ENCODE results near the gene GNG2.

Gene GNG2

DNA sequence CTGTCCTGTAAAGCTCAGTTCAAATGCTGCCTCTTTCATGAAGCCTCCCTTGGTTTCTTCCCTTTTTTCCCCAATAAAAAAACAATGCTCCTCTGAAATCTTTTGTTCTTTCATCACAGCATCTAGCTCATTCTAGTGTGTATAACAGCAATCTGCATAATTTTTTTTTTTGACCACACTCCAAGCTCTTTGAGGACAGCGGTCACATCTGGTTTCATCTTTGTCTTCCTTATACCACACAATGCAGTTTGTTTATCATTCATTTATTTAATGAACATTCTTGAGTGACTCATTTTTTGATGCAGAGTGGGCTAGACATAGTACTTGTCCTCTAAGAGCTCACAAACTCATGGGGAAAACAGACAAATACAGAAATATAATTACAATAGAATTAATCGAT is 7.3 kb downstream of the GNG2 start:
- Histone ChIP-seq H2BK12ac (ENCODE audit: low read length) (no peak overlapping the region), H3K4ac (ENCODE audit: low read length) (no peak overlapping the region), H4K91ac (ENCODE audit: low read depth, low read length, poor library complexity) (no peak overlapping the region), H3K4me1 (ENCODE audit: control insufficient read depth in 2 of 2, insufficient read depth in 1 of 2, low read depth in 1 of 2, low read length in 2 of 2) (peaks cover 11 to 39% of the 10 kb centered on the region in 2 donors), H3K18ac (ENCODE audit: low read length) (no peak overlapping the region), H3K23ac (ENCODE audit: low read depth, low read length, poor library complexity) (no peak overlapping the region), H2AK5ac (ENCODE audit: low read depth, low read length) (no peak overlapping the region), H4K8ac (ENCODE audit: low read depth, low read length) (no peak overlapping the region), H3K79me1 (ENCODE audit: low read depth, low read length) (no peaks in the 10 kb centered on the region), H3K9ac (ENCODE audit: low read depth, low read length, poor library complexity) (no peak overlapping the region), H3K4me2 (ENCODE audit: insufficient read depth, low read length, poor library complexity, severe bottlenecking) (no peak overlapping the region), H2BK5ac (ENCODE audit: low read length) (no peak overlapping the region), H3K14ac (ENCODE audit: low read length) (no peak overlapping the region), H3K36me3 (replicated peaks in 1 of 2; ENCODE audit: control insufficient read depth in 2 of 2, insufficient read depth in 2 of 2, low read length in 2 of 2) (peaks cover 0 to 3% of the 10 kb centered on the region in 2 donors), H3K9me3 (replicated peaks in 1 of 2; ENCODE audit: control insufficient read depth in 2 of 2, insufficient read depth in 1 of 2, low read depth in 1 of 2, low read length in 2 of 2) (no peaks in the 10 kb centered on the region), H2AFZ (ENCODE audit: low read length) (no peak overlapping the region), H2BK15ac (ENCODE audit: low read length) (no peak overlapping the region), H2BK120ac (ENCODE audit: low read depth, low read length) (no peak overlapping the region), H3K4me3 (ENCODE audit: low read length in 2 of 2) (no peak overlapping the region), H3K27me3 (ENCODE audit: control insufficient read depth in 3 of 3, insufficient read depth in 3 of 3, low read depth in 1 of 3, low read length in 3 of 3) (no peaks in the 10 kb centered on the region), H3K27ac (replicated peaks; ENCODE audit: low read length) (no peak overlapping the region)
- DNase-seq (ENCODE audit: low spot score) = no peak
- no CpG with 5 or more reads among the region's 2 CpGs for WGBS, 2 donors (ENCODE audit: extremely low coverage in 2 of 2, insufficient read length in 2 of 2, insufficient replicate concordance in 1 of 2)

GRCh38 chr14:51868405-51868804 is 8.0 kb downstream of the GNG2 start:
- Histone ChIP-seq H2AK5ac (ENCODE audit: low read depth, low read length) (no peak overlapping the region), H3K27ac (replicated peaks; ENCODE audit: low read length) (no peak overlapping the region), H3K23ac (ENCODE audit: low read depth, low read length, poor library complexity) (no peak overlapping the region), H2BK12ac (ENCODE audit: low read length) (no peak overlapping the region), H2BK5ac (ENCODE audit: low read length) (no peak overlapping the region), H2BK15ac (ENCODE audit: low read length) (no peak overlapping the region), H3K18ac (ENCODE audit: low read length) (no peak overlapping the region), H3K4ac (ENCODE audit: low read length) (no peak overlapping the region), H3K9ac (ENCODE audit: low read depth, low read length, poor library complexity) (no peak overlapping the region), H3K79me1 (ENCODE audit: low read depth, low read length) (no peaks in the 10 kb centered on the region), H4K8ac (ENCODE audit: low read depth, low read length) (no peak overlapping the region), H3K4me3 (ENCODE audit: low read length in 2 of 2) (no peak overlapping the region), H3K27me3 (ENCODE audit: control insufficient read depth in 3 of 3, insufficient read depth in 3 of 3, low read depth in 1 of 3, low read length in 3 of 3) (no peaks in the 10 kb centered on the region), H3K14ac (ENCODE audit: low read length) (no peak overlapping the region), H3K4me2 (ENCODE audit: insufficient read depth, low read length, poor library complexity, severe bottlenecking) (no peak overlapping the region), H2AFZ (ENCODE audit: low read length) (no peak overlapping the region), H3K36me3 (replicated peaks in 1 of 2; ENCODE audit: control insufficient read depth in 2 of 2, insufficient read depth in 2 of 2, low read length in 2 of 2) (peaks cover 0 to 3% of the 10 kb centered on the region in 2 donors), H4K91ac (ENCODE audit: low read depth, low read length, poor library complexity) (no peak overlapping the region), H2BK120ac (ENCODE audit: low read depth, low read length) (no peak overlapping the region), H3K4me1 (ENCODE audit: control insufficient read depth in 2 of 2, insufficient read depth in 1 of 2, low read depth in 1 of 2, low read length in 2 of 2) (peaks cover 9 to 39% of the 10 kb centered on the region in 2 donors), H3K9me3 (replicated peaks in 1 of 2; ENCODE audit: control insufficient read depth in 2 of 2, insufficient read depth in 1 of 2, low read depth in 1 of 2, low read length in 2 of 2) (no peaks in the 10 kb centered on the region)
- no CpG with 5 or more reads among the region's 2 CpGs for WGBS, 2 donors (ENCODE audit: extremely low coverage in 2 of 2, insufficient read length in 2 of 2, insufficient replicate concordance in 1 of 2)
- DNase-seq (ENCODE audit: low spot score) = no peak

- Histone ChIP-seq H3K23ac (ENCODE audit: low read depth, low read length, poor library complexity) (no peak overlapping the region), H3K18ac (ENCODE audit: low read length) (no peak overlapping the region), H3K79me1 (ENCODE audit: low read depth, low read length) (no peaks in the 10 kb centered on the region), H3K9ac (ENCODE audit: low read depth, low read length, poor library complexity) (no peak overlapping the region), H2BK120ac (ENCODE audit: low read depth, low read length) (no peak overlapping the region), H2AK5ac (ENCODE audit: low read depth, low read length) (no peak overlapping the region), H3K4me2 (ENCODE audit: insufficient read depth, low read length, poor library complexity, severe bottlenecking) (no peak overlapping the region), H2AFZ (ENCODE audit: low read length) (no peak overlapping the region), H3K4ac (ENCODE audit: low read length) (no peak overlapping the region), H3K9me3 (replicated peaks in 1 of 2; ENCODE audit: control insufficient read depth in 2 of 2, insufficient read depth in 1 of 2, low read depth in 1 of 2, low read length in 2 of 2) (no peaks in the 10 kb centered on the region), H2BK15ac (ENCODE audit: low read length) (no peak overlapping the region), H4K91ac (ENCODE audit: low read depth, low read length, poor library complexity) (no peak overlapping the region), H3K4me1 (ENCODE audit: control insufficient read depth in 2 of 2, insufficient read depth in 1 of 2, low read depth in 1 of 2, low read length in 2 of 2) (peaks cover 7 to 28% of the 10 kb centered on the region in 2 donors), H3K36me3 (replicated peaks in 1 of 2; ENCODE audit: control insufficient read depth in 2 of 2, insufficient read depth in 2 of 2, low read length in 2 of 2) (peaks cover 0 to 6% of the 10 kb centered on the region in 2 donors), H3K14ac (ENCODE audit: low read length) (no peak overlapping the region), H3K4me3 (ENCODE audit: low read length in 2 of 2) (no peak overlapping the region), H4K8ac (ENCODE audit: low read depth, low read length) (no peak overlapping the region), H2BK12ac (ENCODE audit: low read length) (no peak overlapping the region), H3K27ac (replicated peaks; ENCODE audit: low read length) (no peak overlapping the region), H3K27me3 (ENCODE audit: control insufficient read depth in 3 of 3, insufficient read depth in 3 of 3, low read depth in 1 of 3, low read length in 3 of 3) (no peaks in the 10 kb centered on the region), H2BK5ac (ENCODE audit: low read length) (no peak overlapping the region)
- no peak for DNase-seq (ENCODE audit: low spot score)
- WGBS, 2 donors (ENCODE audit: extremely low coverage in 2 of 2, insufficient read length in 2 of 2, insufficient replicate concordance in 1 of 2) = no CpG with 5 or more reads among the region's 9 CpGs
Observed at GRCh38 chr14:51869411-51870100, 9.1 kb downstream of the GNG2 start.

DNA sequence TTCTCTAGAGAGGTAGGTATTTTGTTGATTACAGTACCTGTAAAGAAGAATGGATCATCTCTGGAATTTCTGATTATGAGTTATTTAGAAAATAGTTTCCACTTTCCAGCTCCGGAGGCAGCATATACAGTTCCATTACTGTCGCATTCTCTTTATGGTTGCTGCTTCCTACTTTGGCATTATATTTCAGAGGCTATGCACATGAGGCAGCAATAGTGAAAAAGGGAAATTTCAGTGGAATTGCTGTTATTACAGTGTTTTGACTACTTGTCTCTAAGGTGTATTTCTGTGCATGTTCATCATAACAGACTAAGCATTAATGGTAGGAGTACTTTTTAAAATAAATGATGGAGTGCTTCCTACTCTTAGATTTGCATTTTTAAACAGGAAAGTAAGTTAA is 10.2 kb downstream of the GNG2 start:
- no peak for DNase-seq (ENCODE audit: low spot score)
- Histone ChIP-seq H4K8ac (ENCODE audit: low read depth, low read length) (no peak overlapping the region), H3K4ac (ENCODE audit: low read length) (no peak overlapping the region), H3K36me3 (replicated peaks in 1 of 2; ENCODE audit: control insufficient read depth in 2 of 2, insufficient read depth in 2 of 2, low read length in 2 of 2) (peaks cover 0 to 8% of the 10 kb centered on the region in 2 donors), H3K4me1 (ENCODE audit: control insufficient read depth in 2 of 2, insufficient read depth in 1 of 2, low read depth in 1 of 2, low read length in 2 of 2) (peaks cover 4 to 20% of the 10 kb centered on the region in 2 donors), H3K9ac (ENCODE audit: low read depth, low read length, poor library complexity) (no peak overlapping the region), H2BK120ac (ENCODE audit: low read depth, low read length) (no peak overlapping the region), H3K18ac (ENCODE audit: low read length) (no peak overlapping the region), H2AK5ac (ENCODE audit: low read depth, low read length) (no peak overlapping the region), H2AFZ (ENCODE audit: low read length) (no peak overlapping the region), H3K14ac (ENCODE audit: low read length) (no peak overlapping the region), H3K79me1 (ENCODE audit: low read depth, low read length) (no peaks in the 10 kb centered on the region), H3K4me3 (ENCODE audit: low read length in 2 of 2) (no peak overlapping the region), H3K4me2 (ENCODE audit: insufficient read depth, low read length, poor library complexity, severe bottlenecking) (no peak overlapping the region), H3K27ac (replicated peaks; ENCODE audit: low read length) (no peak overlapping the region), H2BK12ac (ENCODE audit: low read length) (no peak overlapping the region), H4K91ac (ENCODE audit: low read depth, low read length, poor library complexity) (no peak overlapping the region), H3K27me3 (ENCODE audit: control insufficient read depth in 3 of 3, insufficient read depth in 3 of 3, low read depth in 1 of 3, low read length in 3 of 3) (no peaks in the 10 kb centered on the region), H2BK15ac (ENCODE audit: low read length) (no peak overlapping the region), H2BK5ac (ENCODE audit: low read length) (no peak overlapping the region), H3K23ac (ENCODE audit: low read depth, low read length, poor library complexity) (no peak overlapping the region), H3K9me3 (replicated peaks in 1 of 2; ENCODE audit: control insufficient read depth in 2 of 2, insufficient read depth in 1 of 2, low read depth in 1 of 2, low read length in 2 of 2) (no peaks in the 10 kb centered on the region)
- no CpG with 5 or more reads among the region's 2 CpGs for WGBS, 2 donors (ENCODE audit: extremely low coverage in 2 of 2, insufficient read length in 2 of 2, insufficient replicate concordance in 1 of 2)
